Trophoblast cell (in vitro differentiated cells and primary cell): ENCODE results near the gene SHC2.

ENCODE experiments used
- DNase-seq, 2 donors: peaks; one replicate each; pipeline ENCODE4 v3.0.0-alpha.2; 2016
- H2AFZ ChIP-seq: 2 replicates; pipeline ENCODE4 v1.6.1; 2013; ENCODE audit warnings: low read length, moderate library complexity, mild to moderate bottlenecking; ENCODE audit not compliant: insufficient read depth, poor library complexity
- H2AK5ac ChIP-seq: 2 replicates; pipeline ENCODE4 v1.6.1; 2013; ENCODE audit warnings: mild to moderate bottlenecking, low read length
- H2BK120ac ChIP-seq: 2 replicates; pipeline ENCODE4 v1.6.1; 2013; ENCODE audit warnings: low read length, mild to moderate bottlenecking, moderate library complexity; ENCODE audit not compliant: insufficient read depth, poor library complexity
- H2BK12ac ChIP-seq: 2 replicates; pipeline ENCODE4 v1.6.1; 2013; ENCODE audit warnings: mild to moderate bottlenecking, low read length, moderate library complexity
- H2BK5ac ChIP-seq: 2 replicates; pipeline ENCODE4 v1.6.1; 2013; ENCODE audit warnings: low read length, low read depth, moderate library complexity, mild to moderate bottlenecking; ENCODE audit not compliant: poor library complexity
- H3K14ac ChIP-seq: 2 replicates; pipeline ENCODE4 v1.6.1; 2013; ENCODE audit warnings: mild to moderate bottlenecking, low read length
- H3K18ac ChIP-seq: 2 replicates; pipeline ENCODE4 v1.6.1; 2013; ENCODE audit warnings: mild to moderate bottlenecking, low read length
- H3K23ac ChIP-seq: 2 replicates; pipeline ENCODE4 v1.6.1; 2013; ENCODE audit warnings: low read length
- H3K27ac ChIP-seq: 2 replicates; pipeline ENCODE4 v1.5.1; 2013; ENCODE audit warnings: low read depth, mild to moderate bottlenecking, inconsistent platforms, low read length, moderate library complexity
- H3K27me3 ChIP-seq: 2 replicates; pipeline ENCODE4 v1.6.1; 2013; ENCODE audit warnings: inconsistent platforms, mild to moderate bottlenecking, low read length, moderate library complexity; ENCODE audit not compliant: insufficient read depth
- H3K36me3 ChIP-seq, 2 experiments: 1 replicate in 1 of 2; 2 replicates in 1 of 2; pipeline ENCODE4 v1.6.1; 2013; ENCODE audit warnings: low read length in 2 of 2, mild to moderate bottlenecking in 2 of 2, moderate library complexity in 1 of 2; ENCODE audit not compliant: insufficient read depth in 2 of 2, control insufficient read depth in 1 of 2
- H3K4ac ChIP-seq: 2 replicates; pipeline ENCODE4 v1.6.1; 2013; ENCODE audit warnings: low read depth, mild to moderate bottlenecking, low read length, moderate library complexity
- H3K4me1 ChIP-seq, 2 experiments: 1 replicate in 1 of 2; 2 replicates in 1 of 2; pipeline ENCODE4 v1.6.1; 2013; ENCODE audit warnings: low read length in 2 of 2, mild to moderate bottlenecking in 2 of 2, moderate library complexity in 1 of 2; ENCODE audit not compliant: insufficient read depth in 2 of 2, control insufficient read depth in 1 of 2
- H3K4me2 ChIP-seq: 2 replicates; pipeline ENCODE4 v1.6.1; 2013; ENCODE audit warnings: inconsistent platforms, mild to moderate bottlenecking, low read length, moderate library complexity
- H3K4me3 ChIP-seq: 2 replicates; pipeline ENCODE4 v1.5.1; 2013; ENCODE audit warnings: mild to moderate bottlenecking, low read depth, low read length, inconsistent platforms
- H3K79me1 ChIP-seq: one replicate; pipeline ENCODE4 v1.6.1; 2013; ENCODE audit warnings: low read length
- H3K79me2 ChIP-seq: 2 replicates; pipeline ENCODE4 v1.6.1; 2013; ENCODE audit warnings: low read length, mild to moderate bottlenecking; ENCODE audit not compliant: control insufficient read depth, insufficient read depth, poor library complexity
- H3K9ac ChIP-seq: 2 replicates; pipeline ENCODE4 v1.6.1; 2013; ENCODE audit warnings: mild to moderate bottlenecking, low read length
- H3K9me3 ChIP-seq: 2 replicates; pipeline ENCODE4 v1.6.1; 2013; ENCODE audit warnings: low read depth, mild to moderate bottlenecking, control low read depth, inconsistent platforms, low read length; ENCODE audit not compliant: insufficient read depth
- H4K12ac ChIP-seq: 2 replicates; pipeline ENCODE4 v1.6.1; 2013; ENCODE audit warnings: low read depth, mild to moderate bottlenecking, low read length, moderate library complexity
- H4K8ac ChIP-seq: 2 replicates; pipeline ENCODE4 v1.6.1; 2013; ENCODE audit warnings: low read depth, mild to moderate bottlenecking, low read length, moderate library complexity
- H4K91ac ChIP-seq: one replicate; pipeline ENCODE4 v1.6.1; 2013; ENCODE audit warnings: low read depth, mild to moderate bottlenecking, low read length, moderate library complexity
- WGBS: extraction: QIAGEN DNeasy Blood & Tissue Kit; methylation state at CpG from one replicate; pipeline ENCODE4 v1.1.7; 2013; ENCODE audit warnings: missing lambda C conversion rate; ENCODE audit not compliant: insufficient read length, insufficient coverage; ENCODE audit errors: extremely low coverage; 5-methylcytosine and 5-hydroxymethylcytosine counted together

SHC2 gene

GRCh38 chr19:401866-402511 lies 58.8 kb downstream of the SHC2 start:
- Histone ChIP-seq H3K18ac (no peak overlapping the region), H3K9me3 (peaks cover 11% of the 10 kb centered on the region), H4K91ac (no peak overlapping the region), H3K14ac (no peak overlapping the region), H3K4me3 (no peak overlapping the region), H3K9ac (no peak overlapping the region), H2BK5ac (no peak overlapping the region), H2AFZ (no peak overlapping the region), H3K27ac (no peak overlapping the region), H3K4me2 (no peak overlapping the region), H4K8ac (no peak overlapping the region), H3K4me1 (no peaks in the 10 kb centered on the region), H3K23ac (no peak overlapping the region), H2BK120ac (no peak overlapping the region), H3K27me3 (no peaks in the 10 kb centered on the region), H2AK5ac (no peak overlapping the region), H3K79me2 (no peaks in the 10 kb centered on the region), H2BK12ac (no peak overlapping the region), H4K12ac (no peak overlapping the region), H3K36me3 (no peaks in the 10 kb centered on the region), H3K4ac (no peak overlapping the region), H3K79me1 (no peaks in the 10 kb centered on the region)
- no peak for DNase-seq
- WGBS: no CpG with 5 or more reads among the region's 38 CpGs

- no peak overlapping the region for H3K4me2 ChIP-seq
- H3K79me1 ChIP-seq: no peaks in the 10 kb centered on the region
Measured at GRCh38 chr19:400976-401865, 59.6 kb downstream of the SHC2 start.

GRCh38 chr19:399370-399769 lies 61.5 kb downstream of the SHC2 start:
- Histone ChIP-seq H3K14ac (no peak overlapping the region), H3K4ac (no peak overlapping the region), H3K27me3 (no peaks in the 10 kb centered on the region), H4K91ac (no peak overlapping the region), H3K27ac (no peak overlapping the region), H3K4me2 (no peak overlapping the region), H2BK5ac (no peak overlapping the region), H2AFZ (no peak overlapping the region), H3K18ac (no peak overlapping the region), H3K79me1 (no peaks in the 10 kb centered on the region), H4K8ac (no peak overlapping the region), H3K4me1 (no peaks in the 10 kb centered on the region), H2BK12ac (no peak overlapping the region), H4K12ac (no peak overlapping the region), H3K79me2 (no peaks in the 10 kb centered on the region), H2AK5ac (no peak overlapping the region), H3K23ac (no peak overlapping the region), H3K36me3 (no peaks in the 10 kb centered on the region), H3K9me3 (peaks cover 11% of the 10 kb centered on the region), H3K4me3 (no peak overlapping the region), H3K9ac (no peak overlapping the region), H2BK120ac (no peak overlapping the region)
- DNase-seq: no peak
- WGBS: no CpG with 5 or more reads among the region's 9 CpGs

More at GRCh38 chr19:400976-401865, 59.6 kb downstream of the SHC2 start:
- Histone ChIP-seq H3K79me2 (no peaks in the 10 kb centered on the region), H3K4ac (no peak overlapping the region), H3K4me3 (no peak overlapping the region), H4K8ac (no peak overlapping the region), H3K36me3 (no peaks in the 10 kb centered on the region), H3K27ac (no peak overlapping the region), H2BK5ac (no peak overlapping the region), H4K91ac (no peak overlapping the region), H2BK12ac (no peak overlapping the region), H2AK5ac (no peak overlapping the region), H3K9ac (no peak overlapping the region), H4K12ac (no peak overlapping the region), H3K4me1 (no peaks in the 10 kb centered on the region), H2AFZ (no peak overlapping the region), H2BK120ac (no peak overlapping the region), H3K27me3 (no peaks in the 10 kb centered on the region), H3K9me3 (peaks cover 11% of the 10 kb centered on the region), H3K18ac (no peak overlapping the region), H3K23ac (no peak overlapping the region), H3K14ac (no peak overlapping the region)
- WGBS: no CpG with 5 or more reads among the region's 43 CpGs
- no peak for DNase-seq

- H3K79me1 ChIP-seq: no peaks in the 10 kb centered on the region
- H3K36me3 ChIP-seq: no peaks in the 10 kb centered on the region
- no peak overlapping the region for H4K8ac ChIP-seq
- no peak overlapping the region for H4K91ac ChIP-seq
- no peak overlapping the region for H3K9ac ChIP-seq
- no peak overlapping the region for H3K27ac ChIP-seq
- H3K23ac ChIP-seq: no peak overlapping the region
- DNase-seq: no peak
- H2AK5ac ChIP-seq: no peak overlapping the region
- H2BK12ac ChIP-seq: no peak overlapping the region
- H4K12ac ChIP-seq: no peak overlapping the region
- no peak overlapping the region for H2AFZ ChIP-seq
- no peak overlapping the region for H3K4me2 ChIP-seq
- no CpG with 5 or more reads among the region's 17 CpGs for WGBS
- H3K4me1 ChIP-seq: no peaks in the 10 kb centered on the region
- H3K4me3 ChIP-seq: no peak overlapping the region
- H3K27me3 ChIP-seq: no peaks in the 10 kb centered on the region
- H3K4ac ChIP-seq: no peak overlapping the region
- H3K18ac ChIP-seq: no peak overlapping the region
- no peak overlapping the region for H2BK120ac ChIP-seq
- H3K79me2 ChIP-seq: no peaks in the 10 kb centered on the region
- no peak overlapping the region for H2BK5ac ChIP-seq
- no peak overlapping the region for H3K14ac ChIP-seq
- peaks cover 11% of the 10 kb centered on the region for H3K9me3 ChIP-seq
Measured at GRCh38 chr19:398719-399118, 62.1 kb downstream of the SHC2 start.
